ENCODE data around the gene AFAP1. TPM values are rescaled to one million over a fixed set of nuclear protein-coding genes. Genes with fewer than 3 reads are reported as not detected.

AFAP1 gene
- total RNA-seq, 4 donors from 2014 or later: 8.2 to 55.0 (median 28.9) TPM

GRCh38 chr4:7880683-7881082 is 59.0 kb downstream of the AFAP1 start:
- Histone ChIP-seq H3K9me3 (no peaks in the 10 kb centered on the region), H3K27me3 (no peaks in the 10 kb centered on the region), H3K27ac (no peak overlapping the region), H3K4me3 (no peak overlapping the region), H3K4me1 (peaks cover 0 to 1% of the 10 kb centered on the region in 2 donors), H3K36me3 (no peaks in the 10 kb centered on the region)
- no peak for DNase-seq
- intact Hi-C loops (cut with DNase I; ENCODE audit: low total_unique reads): no loop called here
- TF ChIP-seq POLR2A (IDR thresholded peaks at IDR 0.05) (no peak), CTCF (IDR thresholded peaks at IDR 0.05) (no peak)

- H3K27me3 ChIP-seq: no peaks in the 10 kb centered on the region
- H3K4me1 ChIP-seq: no peaks in the 10 kb centered on the region
- no peak overlapping the region for H3K27ac ChIP-seq
- no peaks in the 10 kb centered on the region for H3K9me3 ChIP-seq
- TF ChIP-seq CTCF (IDR thresholded peaks at IDR 0.05) (no peak), POLR2A (IDR thresholded peaks at IDR 0.05) (no peak)
- H3K36me3 ChIP-seq: no peaks in the 10 kb centered on the region
- H3K4me3 ChIP-seq: no peak overlapping the region
- intact Hi-C loops (cut with DNase I; ENCODE audit: low total_unique reads): no loop called here
- no peak for DNase-seq
Measured at GRCh38 chr4:7879127-7879526, 60.5 kb downstream of the AFAP1 start.

DNA sequence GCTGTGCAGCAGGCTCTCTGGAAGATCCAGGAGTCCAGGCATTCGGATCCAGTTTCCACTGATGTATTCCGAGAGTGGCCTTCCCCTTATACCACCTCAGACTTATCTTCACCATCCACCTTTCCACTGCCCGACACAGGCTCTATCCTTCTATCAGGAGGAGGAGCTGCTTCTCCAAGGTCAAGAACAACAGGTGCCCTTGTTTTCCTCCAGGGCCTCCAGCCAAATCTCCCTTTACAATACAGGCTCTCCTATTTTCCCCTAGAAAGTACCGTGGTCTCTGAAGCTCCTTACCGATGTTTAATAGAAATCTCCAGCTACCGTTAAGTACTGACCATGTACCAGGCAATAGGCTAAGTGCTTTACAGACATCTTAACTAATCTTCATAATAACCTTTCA is 61.3 kb downstream of the AFAP1 start:
- Histone ChIP-seq H3K4me1 (no peaks in the 10 kb centered on the region), H3K36me3 (no peaks in the 10 kb centered on the region), H3K4me3 (no peak overlapping the region), H3K27ac (no peak overlapping the region), H3K9me3 (no peaks in the 10 kb centered on the region), H3K27me3 (no peaks in the 10 kb centered on the region)
- TF ChIP-seq POLR2A (IDR thresholded peaks at IDR 0.05) (no peak), CTCF (IDR thresholded peaks at IDR 0.05) (no peak)
- DNase-seq: no peak
- intact Hi-C loops (cut with DNase I; ENCODE audit: low total_unique reads): no loop called here

DNA sequence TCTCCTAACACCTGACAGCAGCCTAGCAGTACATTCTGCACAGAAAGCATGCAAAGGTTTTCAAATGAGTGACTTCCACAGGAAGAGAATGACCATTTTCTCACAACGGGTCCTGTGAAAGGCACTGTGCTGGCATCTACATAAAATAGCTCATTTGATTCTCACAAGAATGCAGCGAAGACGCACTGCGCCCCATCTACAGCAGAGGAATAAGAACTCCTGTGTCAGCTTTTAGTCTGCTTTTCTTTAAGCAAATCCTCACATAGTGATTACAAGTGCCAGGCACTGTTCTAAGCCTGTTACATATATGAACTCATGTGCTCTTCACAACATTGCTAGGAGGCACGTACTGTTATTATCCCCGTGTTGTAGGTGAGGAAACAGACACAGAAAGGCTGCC is 62.5 kb downstream of the AFAP1 start:
- Histone ChIP-seq H3K4me1 (no peaks in the 10 kb centered on the region), H3K9me3 (no peaks in the 10 kb centered on the region), H3K27ac (peak overlapping the region; percentile 55 to 58), H3K4me3 (no peak overlapping the region), H3K36me3 (no peaks in the 10 kb centered on the region), H3K27me3 (no peaks in the 10 kb centered on the region)
- no peak for TF ChIP-seq POLR2A (IDR thresholded peaks at IDR 0.05)
- no peak for TF ChIP-seq CTCF (IDR thresholded peaks at IDR 0.05)
- no peak for DNase-seq
- intact Hi-C loops (cut with DNase I; ENCODE audit: low total_unique reads): no loop called here

DNA sequence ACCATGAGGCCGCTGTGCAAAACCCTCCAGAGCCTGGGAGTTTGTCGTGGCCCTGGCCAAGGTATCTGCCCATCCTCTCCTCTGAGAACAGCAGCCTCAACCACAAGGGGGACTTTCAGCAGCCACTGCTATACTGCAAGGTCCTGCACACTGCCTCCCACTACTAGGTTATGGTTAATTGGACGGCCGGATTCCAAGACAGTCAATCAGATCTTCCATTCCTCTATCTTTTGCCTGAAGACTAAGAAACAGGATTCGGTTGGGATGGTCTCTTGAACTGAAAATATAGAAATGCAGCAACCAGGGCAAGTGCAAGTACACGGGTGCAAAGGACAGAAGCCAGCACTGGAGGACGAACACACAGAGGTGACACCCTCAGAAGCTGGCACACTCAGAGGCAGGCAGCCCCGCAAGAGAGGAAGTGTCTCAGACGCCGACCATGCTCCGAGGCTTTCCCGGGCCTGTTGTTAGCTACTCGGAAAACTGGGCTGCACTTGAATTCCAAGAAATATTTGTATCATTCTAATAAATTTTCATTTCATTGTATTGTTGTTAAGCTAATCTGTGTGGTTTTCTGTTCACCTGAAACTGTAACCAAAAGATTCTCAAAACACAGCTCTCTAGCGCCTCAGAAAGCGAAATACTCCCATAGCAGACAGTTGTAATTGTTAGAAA is 63.3 kb downstream of the AFAP1 start:
- DNase-seq: peak in 1 of 2 donors; percentile 55
- peak overlapping the region in 1 of 2 donors; percentile 10 for H3K4me3 ChIP-seq
- peak overlapping the region; percentile 55 to 58 for H3K27ac ChIP-seq
- intact Hi-C loops (cut with DNase I; ENCODE audit: low total_unique reads): no loop called here
- H3K4me1 ChIP-seq: no peaks in the 10 kb centered on the region
- no peaks in the 10 kb centered on the region for H3K36me3 ChIP-seq
- H3K27me3 ChIP-seq: no peaks in the 10 kb centered on the region
- TF ChIP-seq POLR2A (IDR thresholded peaks at IDR 0.05) (no peak), CTCF (IDR thresholded peaks at IDR 0.05) (peak in 3 of 4 experiments; percentile 8 to 28 (median 22))
- no peaks in the 10 kb centered on the region for H3K9me3 ChIP-seq

Measured in uterus (tissue), 4 donors.